Transverse colon (tissue), 4 donors: ENCODE measurements around the gene RAX2. TPM values are rescaled to one million over a fixed set of nuclear protein-coding genes. Genes with fewer than 3 reads are reported as not detected.

ENCODE experiments used
- DNase-seq: peaks from one replicate; pipeline ENCODE4 v3.0.0-alpha.2; 2019
- H3K27ac ChIP-seq, 4 donors: fragments of 200-600 bp; sonication (generic); 2 replicates each; pipeline ENCODE4 v1.5.1; 2016 to 2018; ENCODE audit warnings: inconsistent platforms in 4 of 4
- H3K27me3 ChIP-seq: fragments of 200-600 bp; sonication (generic); 2 replicates; pipeline ENCODE4 v1.5.1; 2017; ENCODE audit warnings: inconsistent platforms
- H3K36me3 ChIP-seq, 4 donors: fragments of 200-600 bp; sonication (generic); 2 replicates each; pipeline ENCODE4 v1.5.1; 2017 to 2019; ENCODE audit warnings: inconsistent platforms in 4 of 4
- H3K4me1 ChIP-seq, 4 donors: fragments of 200-600 bp; sonication (generic); 2 replicates each; pipeline ENCODE4 v1.5.1; 2017 to 2020; ENCODE audit warnings: inconsistent platforms in 4 of 4
- H3K4me3 ChIP-seq, 4 donors: fragments of 200-600 bp; sonication (generic); 1 replicate in 1 of 4; 2 replicates in 3 of 4; pipeline versions ENCODE4 v1.5.1 to v1.6.1; 2017 to 2019; ENCODE audit warnings: inconsistent platforms in 4 of 4
- H3K9me3 ChIP-seq, 2 donors: fragments of 200-600 bp; sonication (generic); 2 replicates each; pipeline ENCODE4 v1.5.1; 2017 to 2019; ENCODE audit warnings: inconsistent platforms in 2 of 2
- CTCF ChIP-seq, 5 experiments: fragments of 200-600 bp in 3 of 5; fragments of 450-650 bp in 2 of 5; sonication (generic) in 3 of 5; IDR thresholded peaks; 1 replicate in 2 of 5; 2 replicates in 3 of 5; pipeline ENCODE4 v1.5.1; 2016 to 2017; ENCODE audit warnings: antibody characterized with exemption in 5 of 5, inconsistent platforms in 3 of 5, mild to moderate bottlenecking in 2 of 5, moderate library complexity in 1 of 5
- EP300 ChIP-seq: sonication (generic); formaldehyde crosslinking; IDR thresholded peaks from one replicate; pipeline ENCODE4 v1.6.1; 2017; ENCODE audit warnings: antibody characterized with exemption, low read depth
- POLR2A ChIP-seq: fragments of 450-650 bp; IDR thresholded peaks from one replicate; pipeline ENCODE4 v1.6.1; 2016; ENCODE audit warnings: antibody characterized with exemption, mild to moderate bottlenecking, moderate library complexity
- POLR2AphosphoS5 ChIP-seq, 3 donors: sonication (generic); formaldehyde crosslinking; IDR thresholded peaks; one replicate each; pipeline ENCODE4 v1.6.1; 2016; ENCODE audit warnings: antibody characterized with exemption in 3 of 3
- WGBS, 2 donors: methylation state at CpG; one replicate each; pipeline ENCODE4 v1.1.5; 2018; ENCODE audit warnings: low coverage in 1 of 2; 5-methylcytosine and 5-hydroxymethylcytosine counted together
- in situ Hi-C, 4 donors: fragments of 200-750 bp; cut with MboI; loops; one replicate each; pipeline versions ENCODE4 v1.15.0 to v1.15.1; 2017; ENCODE audit warnings: low sequenced_read_pairs in 3 of 4, low pct_ligation_motif_present in 1 of 4, low pct_unique_long_range_greater_than_20kb in 1 of 4
- intact Hi-C: fragments of 100-400 bp; cut with DNase I; formaldehyde crosslinking; loops from one replicate; pipeline ENCODE4 v1.15.1; 2023; ENCODE audit warnings: low total_unique reads
- total RNA-seq, 4 donors: library from RNA; depleted of rRNA; stranded (reverse); fragments of >200 nt; gene quantifications; one replicate each; pipeline ENCODE4 v1.1.0, GENCODE V29; 2016

Gene RAX2
- total RNA-seq, 4 donors from 2014 or later = not detected

- TF ChIP-seq POLR2AphosphoS5 (IDR thresholded peaks at IDR 0.05) (no peak), CTCF (IDR thresholded peaks at IDR 0.05) (no peak), EP300 (no peak), POLR2A (no peak)
Measured at GRCh38 chr19:3800996-3801395, 29.0 kb upstream of the RAX2 start.

DNA sequence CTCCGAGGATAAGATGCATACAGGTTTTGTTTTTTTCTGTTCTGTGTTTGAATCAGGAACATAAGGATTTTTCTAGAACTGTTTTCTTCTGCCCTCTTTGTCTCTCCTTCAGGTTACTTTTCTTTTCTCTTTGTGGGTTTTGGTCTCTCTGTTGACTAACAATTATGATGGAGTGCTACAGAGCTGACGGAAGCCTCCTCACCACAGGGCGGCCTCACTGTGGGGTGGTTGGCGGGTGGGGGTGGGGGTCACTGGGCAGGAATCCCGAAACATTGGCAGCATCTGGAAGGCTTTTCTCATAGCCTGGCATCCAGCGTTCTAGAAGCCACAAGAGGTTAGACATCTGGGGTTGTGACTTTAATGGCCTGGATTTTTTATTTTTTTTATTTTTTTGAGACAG, 26.1 kb upstream of the RAX2 start:
- TF ChIP-seq POLR2AphosphoS5 (IDR thresholded peaks at IDR 0.05) (no peak), POLR2A (no peak), EP300 (no peak), CTCF (IDR thresholded peaks at IDR 0.05) (no peak)
- DNase-seq = no peak
- Histone ChIP-seq H3K4me1 (peaks cover 5 to 12% (median 8%) of the 10 kb centered on the region in 4 donors), H3K27ac (no peak overlapping the region), H3K36me3 (no peaks in the 10 kb centered on the region), H3K4me3 (no peak overlapping the region), H3K27me3 (peaks cover 49% of the 10 kb centered on the region), H3K9me3 (peaks cover 7% of the 10 kb centered on the region in 2 donors)
- in situ Hi-C loops (no loop called here), intact Hi-C loops (no loop called here)
- WGBS, 2 donors = 59 to 68% methylated on average over 4 to 6 of the region's 6 CpGs

More at GRCh38 chr19:3800996-3801395, 29.0 kb upstream of the RAX2 start:
- Histone ChIP-seq H3K9me3 (peaks cover 7% of the 10 kb centered on the region in 2 donors), H3K27ac (no peak overlapping the region), H3K4me3 (peak overlapping the region in 1 of 4 donors; percentile 7), H3K27me3 (peaks cover 49% of the 10 kb centered on the region), H3K4me1 (peaks cover 5 to 12% (median 8%) of the 10 kb centered on the region in 4 donors), H3K36me3 (no peaks in the 10 kb centered on the region)
- intact Hi-C loops = no loop called here
- in situ Hi-C loops = no loop called here
- WGBS, 2 donors = 45 to 70% methylated on average over 2 to 20 of the region's 21 CpGs
- no peak for DNase-seq

DNA sequence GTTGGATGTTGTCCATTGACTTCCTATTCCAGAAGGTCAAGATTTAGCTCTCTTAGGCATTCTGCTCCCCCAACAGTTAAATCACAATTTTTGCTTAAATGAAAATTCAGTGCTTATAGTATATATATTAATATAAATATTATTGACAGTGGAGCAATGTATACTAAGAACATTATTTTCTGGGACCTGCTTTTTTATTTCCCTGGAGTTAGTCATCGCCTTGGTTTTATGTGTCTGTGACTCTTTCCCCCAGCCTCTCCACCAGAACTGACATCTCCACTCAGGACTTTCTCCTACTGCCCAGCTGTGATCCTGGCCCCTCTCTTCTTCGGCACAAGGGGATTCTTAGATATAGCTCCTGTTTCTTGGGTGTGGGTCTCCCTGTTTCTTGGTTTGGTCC, 24.3 kb upstream of the RAX2 start:
- no peaks in the 10 kb centered on the region for H3K36me3 ChIP-seq
- no peak for DNase-seq
- H3K27me3 ChIP-seq = peaks cover 36% of the 10 kb centered on the region
- peaks cover 0 to 7% (median 3%) of the 10 kb centered on the region in 4 donors for H3K4me1 ChIP-seq
- in situ Hi-C loops = no loop called here
- no peak overlapping the region for H3K4me3 ChIP-seq
- H3K27ac ChIP-seq = no peak overlapping the region
- peaks cover 7% of the 10 kb centered on the region in 2 donors for H3K9me3 ChIP-seq
- TF ChIP-seq CTCF (IDR thresholded peaks at IDR 0.05) (no peak), POLR2A (no peak), POLR2AphosphoS5 (IDR thresholded peaks at IDR 0.05) (no peak), EP300 (no peak)
- WGBS, 2 donors = 83 to 95% methylated on average over 2 of the region's 2 CpGs
- intact Hi-C loops = no loop called here

GRCh38 chr19:3793799-3794198, 21.8 kb upstream of the RAX2 start:
- no peak for DNase-seq
- in situ Hi-C loops (no loop called here), intact Hi-C loops (no loop called here)
- TF ChIP-seq EP300 (no peak), POLR2AphosphoS5 (IDR thresholded peaks at IDR 0.05) (no peak), POLR2A (no peak), CTCF (IDR thresholded peaks at IDR 0.05) (no peak)
- Histone ChIP-seq H3K27ac (no peak overlapping the region), H3K27me3 (peaks cover 11% of the 10 kb centered on the region), H3K9me3 (peaks cover 7% of the 10 kb centered on the region in 2 donors), H3K36me3 (no peaks in the 10 kb centered on the region), H3K4me1 (no peaks in the 10 kb centered on the region), H3K4me3 (no peak overlapping the region)
- 90 to 92% methylated on average over 2 to 3 of the region's 3 CpGs for WGBS, 2 donors
